ENCODE data around the gene SCLT1. TPM values are rescaled to one million over a fixed set of nuclear protein-coding genes. Genes with fewer than 3 reads are reported as not detected.

Gene SCLT1
- total and polyA plus RNA-seq, 2 of the 8 experiments (the other 6 are each of a cell fraction or from before 2014, with no cell fraction given) = 4.8 to 13.1 TPM

DNA sequence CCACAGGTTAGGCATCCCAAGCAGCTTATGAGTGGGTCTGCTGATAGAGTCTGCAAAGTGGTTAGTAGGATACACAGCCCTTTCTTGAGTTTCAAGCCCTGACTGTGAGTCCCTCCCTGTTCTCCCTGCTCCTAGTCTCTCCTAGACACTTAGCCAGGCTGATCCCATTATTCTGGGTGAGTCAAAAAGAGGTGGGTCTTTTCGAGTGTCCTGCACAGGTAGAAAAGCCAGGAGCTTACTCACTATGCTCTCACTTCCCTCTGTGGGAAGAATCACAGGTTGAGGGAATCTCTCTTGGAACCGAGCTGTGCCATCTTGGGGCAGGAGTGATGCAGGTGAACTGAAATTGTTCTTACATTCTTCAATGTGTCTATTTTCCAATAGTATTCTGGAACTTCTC is 29.7 kb downstream of the SCLT1 start:
- Histone ChIP-seq H3K9me3 (ENCODE audit: insufficient read depth in 2 of 2, low read depth in 1 of 2, low read length in 1 of 2) (peaks cover 35 to 41% of the 10 kb centered on the region in 2 experiments), H3K18ac (ENCODE audit: extremely low read depth, low read length) (no peak overlapping the region)

More for the DNA sequence above, 29.7 kb downstream of the SCLT1 start:
- Histone ChIP-seq H2BK120ac (replicated peaks; ENCODE audit: low read depth, low read length) (no peak overlapping the region), H3K79me2 (ENCODE audit: control insufficient read depth in 1 of 2, insufficient read depth in 2 of 2, low read length in 2 of 2) (no peaks in the 10 kb centered on the region), H3K79me1 (ENCODE audit: low read depth, low read length) (no peaks in the 10 kb centered on the region; the same call in 1 of the 2 replicates), H3K4ac (replicated peaks; ENCODE audit: insufficient read length, low read depth, low read length) (no peak overlapping the region), H4K91ac (replicated peaks; ENCODE audit: insufficient read length, low read length) (no peak overlapping the region), H3K27me3 (replicated peaks in 1 of 4; ENCODE audit: control insufficient read depth in 3 of 4, extremely low read depth in 1 of 4, insufficient read depth in 3 of 4, low read length in 3 of 4) (no peaks in the 10 kb centered on the region), H3K4me2 (ENCODE audit: insufficient read depth in 1 of 2, low read depth in 2 of 2, low read length in 2 of 2) (no peak overlapping the region), H4K5ac (ENCODE audit: insufficient read length, low read depth, low read length) (no peak overlapping the region), H3K4me3 (ENCODE audit: extremely low read depth in 1 of 4, insufficient read depth in 2 of 4, low read depth in 3 of 4, low read length in 4 of 4) (no peak overlapping the region), H3K23ac (ENCODE audit: insufficient read length) (no peak overlapping the region), H2BK20ac (ENCODE audit: low read length) (no peak overlapping the region), H2AK5ac (ENCODE audit: low read depth, low read length) (no peak overlapping the region), H3K9ac (replicated peaks in 1 of 4; ENCODE audit: extremely low read depth in 1 of 4, low read depth in 3 of 4, low read length in 3 of 4) (no peak overlapping the region), H3K14ac (ENCODE audit: insufficient read length) (no peak overlapping the region), H3K27ac (ENCODE audit: low read depth, low read length) (no peak overlapping the region), H3K36me3 (ENCODE audit: control insufficient read depth in 2 of 4, insufficient read depth in 4 of 4, low read length in 3 of 4) (peaks cover 0 to 11% (median 3%) of the 10 kb centered on the region in 4 experiments; a peak in 4 of 8 replicates), H3K56ac (replicated peaks; ENCODE audit: insufficient read length, low read depth, low read length) (no peak overlapping the region), H2AFZ (ENCODE audit: low read length) (no peak overlapping the region), H4K8ac (ENCODE audit: extremely low read depth, insufficient read depth, low read length) (no peak overlapping the region), H4K20me1 (replicated peaks in 1 of 2; ENCODE audit: control insufficient read depth in 1 of 2, insufficient read depth in 2 of 2, low read length in 2 of 2) (no peaks in the 10 kb centered on the region), H3K4me1 (replicated peaks in 1 of 4; ENCODE audit: control insufficient read depth in 3 of 4, insufficient read depth in 4 of 4, low read length in 3 of 4) (no peaks in the 10 kb centered on the region), H2BK12ac (ENCODE audit: low read depth, low read length) (no peak overlapping the region), H3K23me2 (ENCODE audit: low read depth, low read length) (no peaks in the 10 kb centered on the region), H2BK5ac (ENCODE audit: low read depth, low read length) (no peak overlapping the region), H2BK15ac (ENCODE audit: low read length) (no peak overlapping the region)
- FAIRE-seq = no peak
- ChIA-PET POLR2A (ENCODE audit: partially characterized antibody) (no interaction called here), CTCF (ENCODE audit: partially characterized antibody) (interaction anchor here (1.0 kb wide), 1 partner anchor 15 kb away, joined by 3 read pairs; no protein-coding TSS in a partner anchor)
- TF ChIP-seq SAP30 (IDR thresholded peaks at IDR 0.05; ENCODE audit: insufficient read depth, insufficient replicate concordance, low read length) (no peak), MAFK (IDR thresholded peaks at IDR 0.05; ENCODE audit: low read depth, low read length) (no peak), POLR2A (IDR thresholded peaks at IDR 0.05; ENCODE audit: control extremely low read depth in 1 of 2, low read depth in 2 of 2, low read length in 2 of 2) (no peak)
- WGBS, 2 experiments (ENCODE audit: extremely low coverage in 1 of 2, insufficient coverage in 1 of 2, insufficient read length in 1 of 2, insufficient replicate concordance in 2 of 2, low coverage in 1 of 2, low lambda C conversion rate in 2 of 2, missing lambda C conversion rate in 1 of 2) = 92% methylated on average over 2 of the region's 2 CpGs; no CpG with 5 or more reads in 1 of the 2 experiments
- no peak for DNase-seq (ENCODE audit: low read depth in 1 of 2, low spot score in 2 of 2)

Measured in H1 (cell line).